Subcutaneous abdominal adipose tissue (tissue), 5 donors: Measurements from ENCODE around the gene ARRB2.
"Not testable (repeated sequence)": the region's sequence is repeated elsewhere in the genome, so short reads cannot be mapped to it uniquely, and the experiment has no call there.

Source experiments
- H3K27ac ChIP-seq: one replicate; pipeline ENCODE4 v1.7.0; 2013; ENCODE audit warnings: low read depth, mild to moderate bottlenecking, inconsistent platforms, low read length, moderate library complexity
- H3K27me3 ChIP-seq, 5 donors: one replicate each; pipeline ENCODE4 v1.7.0; 2013; ENCODE audit warnings: low read length in 5 of 5, inconsistent platforms in 1 of 5; ENCODE audit not compliant: control insufficient read depth in 5 of 5, insufficient read depth in 4 of 5
- H3K36me3 ChIP-seq, 5 donors: one replicate each; pipeline ENCODE4 v1.7.0; 2013; ENCODE audit warnings: low read length in 5 of 5; ENCODE audit not compliant: control insufficient read depth in 5 of 5, insufficient read depth in 5 of 5
- H3K4me1 ChIP-seq, 5 donors: one replicate each; pipeline ENCODE4 v1.7.0; 2013; ENCODE audit warnings: low read length in 5 of 5, mild to moderate bottlenecking in 3 of 5, moderate library complexity in 1 of 5; ENCODE audit not compliant: control insufficient read depth in 5 of 5, insufficient read depth in 5 of 5
- H3K4me3 ChIP-seq, 5 donors: one replicate each; pipeline ENCODE4 v1.7.0; 2013; ENCODE audit warnings: low read length in 5 of 5, low read depth in 1 of 5
- H3K9ac ChIP-seq, 5 donors: one replicate each; pipeline ENCODE4 v1.7.0; 2013; ENCODE audit warnings: low read length in 5 of 5, mild to moderate bottlenecking in 4 of 5, moderate library complexity in 3 of 5
- H3K9me3 ChIP-seq, 5 donors: one replicate each; pipeline ENCODE4 v1.7.0; 2013; ENCODE audit warnings: low read length in 5 of 5; ENCODE audit not compliant: control insufficient read depth in 5 of 5
- donor health status: healthy.
- donor health status: healthy.
- donor health status: healthy.
- donor health status: healthy.
- donor health status: healthy.

The ARRB2 gene

DNA sequence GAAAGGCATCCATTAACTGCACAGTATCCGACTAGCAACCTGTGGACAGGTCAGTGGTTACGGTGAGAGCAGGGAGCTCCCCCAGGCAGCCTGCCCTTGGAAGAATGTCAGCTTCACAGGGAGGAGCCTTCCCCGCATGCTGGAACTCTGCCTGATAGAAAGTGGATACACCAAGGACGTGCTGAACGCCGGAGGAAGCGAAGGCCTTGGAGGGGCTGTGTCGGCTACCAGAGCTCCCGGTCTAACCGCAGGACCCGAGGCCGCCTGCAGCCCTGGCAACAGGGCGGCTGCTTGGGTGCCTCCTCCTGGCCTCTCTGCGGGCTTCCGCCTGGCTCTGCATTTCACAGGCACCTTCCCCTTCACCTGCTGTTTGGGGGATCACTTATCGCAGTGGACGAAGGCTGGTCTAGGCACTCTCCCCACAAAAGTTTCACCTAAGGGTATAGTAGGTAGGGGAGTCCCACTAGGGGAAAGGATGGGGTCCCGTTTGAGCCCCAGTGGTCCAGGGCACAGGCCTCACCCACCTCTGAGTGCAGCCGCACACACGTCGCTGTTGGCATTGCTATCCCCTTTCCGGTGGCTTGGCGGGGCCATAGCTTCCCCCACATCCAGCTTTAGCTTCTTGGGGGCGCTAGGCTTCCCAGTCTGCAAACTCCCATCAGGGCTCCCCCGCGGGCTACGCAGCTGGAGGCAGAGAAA is 36.3 kb upstream of the ARRB2 start:
- H3K9ac ChIP-seq: no peak overlapping the region
- peaks cover 5 to 83% (median 73%) of the 10 kb centered on the region in 5 donors for H3K36me3 ChIP-seq
- no peaks in the 10 kb centered on the region for H3K4me1 ChIP-seq
- H3K27me3 ChIP-seq: no peaks in the 10 kb centered on the region
- H3K4me3 ChIP-seq: no peak overlapping the region
- no peaks in the 10 kb centered on the region for H3K9me3 ChIP-seq
- no peak overlapping the region for H3K27ac ChIP-seq

- Histone ChIP-seq H3K36me3 (peaks cover 9 to 88% (median 75%) of the 10 kb centered on the region in 5 donors), H3K4me3 (no peak overlapping the region), H3K9ac (no peak overlapping the region), H3K9me3 (no peaks in the 10 kb centered on the region), H3K4me1 (no peaks in the 10 kb centered on the region), H3K27me3 (no peaks in the 10 kb centered on the region), H3K27ac (no peak overlapping the region)
These were observed 35.8 kb upstream of the ARRB2 start for GRCh38 chr17:4674685-4674998.

- H3K9me3 ChIP-seq: no peaks in the 10 kb centered on the region
- no peaks in the 10 kb centered on the region for H3K4me1 ChIP-seq
- H3K27me3 ChIP-seq: no peaks in the 10 kb centered on the region
- peaks cover 9 to 97% (median 78%) of the 10 kb centered on the region in 5 donors for H3K36me3 ChIP-seq
- H3K9ac ChIP-seq: no peak overlapping the region
- H3K4me3 ChIP-seq: no peak overlapping the region
- H3K27ac ChIP-seq: no peak overlapping the region
These were observed 34.6 kb upstream of the ARRB2 start for GRCh38 chr17:4675791-4676190.

- no peaks in the 10 kb centered on the region for H3K4me1 ChIP-seq
- H3K36me3 ChIP-seq: peaks cover 9 to 96% (median 74%) of the 10 kb centered on the region in 5 donors
- H3K27ac ChIP-seq: no peak overlapping the region
- no peaks in the 10 kb centered on the region for H3K27me3 ChIP-seq
- no peak overlapping the region for H3K9ac ChIP-seq
- no peaks in the 10 kb centered on the region for H3K9me3 ChIP-seq
- H3K4me3 ChIP-seq: no peak overlapping the region
These were observed 33.6 kb upstream of the ARRB2 start for GRCh38 chr17:4676791-4677190.

DNA sequence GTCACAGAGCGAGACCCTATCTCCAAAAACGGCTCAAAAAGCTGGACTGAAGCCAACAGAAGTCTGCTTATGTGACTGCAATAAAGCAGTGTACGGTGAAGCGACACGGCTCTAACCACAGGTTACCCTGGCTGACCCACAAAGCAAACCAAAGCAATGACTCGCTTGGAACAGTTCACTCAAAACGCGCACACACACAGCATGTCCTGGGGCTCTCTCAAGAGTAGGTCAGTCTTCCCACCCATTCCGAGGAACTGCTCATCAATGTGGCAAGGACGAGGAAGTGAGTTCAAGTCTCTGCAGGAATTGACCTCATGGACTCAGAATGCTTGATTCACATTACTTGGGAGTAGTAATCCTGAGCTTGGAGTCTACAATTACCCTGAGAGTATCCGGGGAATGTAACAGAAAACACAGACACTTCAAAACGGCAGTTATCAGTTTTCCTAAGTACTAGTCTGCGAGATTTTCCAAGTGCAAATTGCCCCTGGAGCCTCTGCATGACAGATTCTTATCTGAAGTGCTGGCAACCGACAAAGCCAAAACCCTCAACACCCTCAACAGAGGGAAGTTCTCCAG is 31.9 kb upstream of the ARRB2 start:
- Histone ChIP-seq H3K9me3 (no peaks in the 10 kb centered on the region), H3K36me3 (peaks cover 13 to 92% (median 71%) of the 10 kb centered on the region in 5 donors), H3K27ac (no peak overlapping the region), H3K4me1 (no peaks in the 10 kb centered on the region), H3K9ac (no peak overlapping the region), H3K27me3 (no peaks in the 10 kb centered on the region), H3K4me3 (no peak overlapping the region)

- no peaks in the 10 kb centered on the region for H3K9me3 ChIP-seq
- H3K27ac ChIP-seq: no peak overlapping the region
- no peaks in the 10 kb centered on the region for H3K27me3 ChIP-seq
- no peaks in the 10 kb centered on the region for H3K4me1 ChIP-seq
- H3K9ac ChIP-seq: no peak overlapping the region
- H3K36me3 ChIP-seq: peaks cover 13 to 81% (median 60%) of the 10 kb centered on the region in 5 donors
- H3K4me3 ChIP-seq: no peak overlapping the region
These were observed 30.8 kb upstream of the ARRB2 start for GRCh38 chr17:4679658-4680057.

DNA sequence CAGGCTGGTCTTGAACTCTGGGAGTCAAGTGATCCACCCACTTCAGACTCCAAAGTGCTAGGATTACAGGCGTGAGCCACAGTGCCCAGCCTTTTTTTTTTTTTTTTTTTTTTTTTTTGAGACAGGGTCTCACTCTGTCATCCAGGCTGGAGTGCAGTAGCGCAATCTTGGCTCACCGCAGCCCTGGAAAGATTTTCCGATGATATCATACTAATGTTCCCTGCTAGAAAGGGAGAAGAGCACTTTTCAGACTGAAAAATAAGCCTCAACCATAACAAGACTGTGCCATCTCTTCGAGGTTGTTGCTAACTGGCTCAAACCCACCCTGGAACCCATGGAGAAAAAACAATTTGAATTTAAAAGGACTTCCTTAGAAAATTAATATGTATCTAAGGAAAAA is 26.7 kb upstream of the ARRB2 start:
- H3K27me3 ChIP-seq, H3K4me1 ChIP-seq, H3K27ac ChIP-seq, H3K4me3 ChIP-seq, H3K9me3 ChIP-seq, H3K9ac ChIP-seq: not testable (repeated sequence)
- peaks cover 9 to 48% (median 30%) of the 10 kb centered on the region in 5 donors for H3K36me3 ChIP-seq

GRCh38 chr17:4689872-4690271 is 20.6 kb upstream of the ARRB2 start:
- not testable (repeated sequence) for H3K4me3 ChIP-seq, H3K9ac ChIP-seq

DNA sequence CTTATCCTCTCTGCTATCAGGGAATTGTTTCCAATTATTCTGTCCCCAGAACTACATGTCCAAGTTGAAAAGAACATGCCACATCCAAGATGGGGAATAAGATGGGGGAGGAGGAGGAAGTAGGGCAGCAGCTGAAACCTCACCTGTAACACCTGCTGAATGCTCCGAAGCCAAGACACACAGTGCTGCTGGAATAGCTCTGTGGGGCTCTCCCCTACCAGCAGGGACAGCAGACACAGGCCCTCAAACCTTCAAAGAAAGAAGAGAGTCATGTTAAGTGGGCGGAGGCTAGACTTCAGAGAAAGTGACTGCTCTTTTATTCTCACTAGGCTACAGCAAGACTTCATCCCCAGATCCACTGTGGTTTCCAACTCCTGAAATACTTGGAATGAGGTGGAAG is 19.7 kb upstream of the ARRB2 start:
- H3K9ac ChIP-seq: peak overlapping the region in 1 of 5 donors; percentile 24
- H3K4me3 ChIP-seq: no peak overlapping the region
- H3K9me3 ChIP-seq: no peaks in the 10 kb centered on the region
- no peak overlapping the region for H3K27ac ChIP-seq
- H3K36me3 ChIP-seq: peaks cover 2 to 29% (median 17%) of the 10 kb centered on the region in 5 donors
- no peaks in the 10 kb centered on the region for H3K4me1 ChIP-seq
- no peaks in the 10 kb centered on the region for H3K27me3 ChIP-seq

More at GRCh38 chr17:4689872-4690271, 20.6 kb upstream of the ARRB2 start:
- peaks cover 2 to 29% (median 17%) of the 10 kb centered on the region in 5 donors for H3K36me3 ChIP-seq
- H3K4me1 ChIP-seq, H3K9me3 ChIP-seq, H3K27me3 ChIP-seq, H3K27ac ChIP-seq: not testable (repeated sequence)

- Histone ChIP-seq H3K9me3 (no peaks in the 10 kb centered on the region), H3K9ac (no peak overlapping the region), H3K36me3 (peaks cover 2 to 29% (median 19%) of the 10 kb centered on the region in 5 donors), H3K27me3 (no peaks in the 10 kb centered on the region), H3K27ac (no peak overlapping the region), H3K4me1 (no peaks in the 10 kb centered on the region), H3K4me3 (no peak overlapping the region)
These were observed 18.7 kb upstream of the ARRB2 start for GRCh38 chr17:4691686-4692085.
